Ovary (tissue), 9 donors: ENCODE results near the gene RNF41. TPM values are rescaled to one million over a fixed set of nuclear protein-coding genes. Genes with fewer than 3 reads are reported as not detected.

Source experiments
- DNase-seq, 5 donors: peaks; one replicate each; pipeline ENCODE4 v3.0.0-alpha.2; 2019 to 2020
- H3K27ac ChIP-seq, 2 donors: fragments of 200-600 bp; one replicate each; pipeline versions ENCODE4 v1.5.1 to v1.8.0; 2019 to 2022
- H3K27me3 ChIP-seq: fragments of 200-600 bp; one replicate; pipeline ENCODE4 v1.8.0; 2022
- H3K36me3 ChIP-seq: fragments of 200-600 bp; sonication (generic); one replicate; pipeline ENCODE4 v1.5.1; 2019
- H3K4me1 ChIP-seq: one replicate; pipeline ENCODE4 v1.8.1; 2013; ENCODE audit warnings: mild to moderate bottlenecking, moderate library complexity; ENCODE audit not compliant: insufficient read depth
- H3K4me3 ChIP-seq: fragments of 200-600 bp; sonication (generic); one replicate; pipeline ENCODE4 v1.5.1; 2017
- H3K9me3 ChIP-seq, 2 donors: fragments of 200-600 bp in 1 of 2; sonication (generic) in 1 of 2; one replicate each; pipeline versions ENCODE4 v1.5.1 to v1.8.1; 2013 to 2019; ENCODE audit warnings: mild to moderate bottlenecking in 1 of 2, moderate library complexity in 1 of 2
- EP300 ChIP-seq: sonication (generic); formaldehyde crosslinking; IDR thresholded peaks from one replicate; pipeline ENCODE4 v1.6.1; 2017; ENCODE audit warnings: antibody characterized with exemption
- POLR2A ChIP-seq: fragments of 450-650 bp; IDR thresholded peaks from one replicate; pipeline ENCODE4 v1.6.1; 2017; ENCODE audit warnings: antibody characterized with exemption, mild to moderate bottlenecking, moderate library complexity
- WGBS, 3 donors: extraction: QIAGEN DNeasy Blood & Tissue Kit in 1 of 3; methylation state at CpG; one replicate each; pipeline versions ENCODE4 v1.1.5 to v1.1.7; 2013 to 2017; 5-methylcytosine and 5-hydroxymethylcytosine counted together
- intact Hi-C, 4 donors: fragments of 100-400 bp; cut with DNase I; formaldehyde crosslinking; loops; one replicate each; pipeline versions ENCODE4 v1.11.0 to v1.15.1; 2022 to 2023
- polyA plus RNA-seq, 2 donors: library from polyadenylated mRNA; stranded (reverse); fragments of 200-250 nt in 1 of 2; fragments of 350-450 nt in 1 of 2; fragmentation: Illumina TruSeq in 1 of 2; extraction: RNeasy Lipid Tissue Mini Kit (QIAGEN cat#74804) in 1 of 2; gene quantifications; one replicate each; pipeline ENCODE4 v1.2.3, GENCODE V29; 2013 to 2014
- total RNA-seq, 7 donors: library from RNA; depleted of rRNA in 2 of 7; stranded (reverse); fragments of >200 nt in 2 of 7; fragmentation: NEBNext Ultra II Directional in 3 of 7; extraction: Animal tissue kit (Norgen Biotek cat#: 25700) in 3 of 7; gene quantifications; one replicate each; pipeline versions ENCODE4 v1.1.0 to v1.2.4, GENCODE V29; 2016 to 2023
- TF ChIP-seq, protein P1 (sequence below), 3 donors: fragments of 450-650 bp in 2 of 3; fragments of 200-600 bp in 1 of 3; IDR thresholded peaks; one replicate each; pipeline versions ENCODE4 v1.5.1 to v1.8.0; 2016 to 2022; ENCODE audit warnings: antibody characterized with exemption in 3 of 3, mild to moderate bottlenecking in 1 of 3
- donor health status: DM: no; HTN: no; CAD: no; lungs with moderate emphysema.
- donor health status: DM: no; HTN: no; CAD: no.
- donor health status: Bipolar disorder and iron deficiency.
- donor health status: DM: yes; HTN: yes; CAD: no.
- donor health status: DM: no; HTN: no; CAD: no.
- donor health status: DM: yes; HTN: yes; CAD: no.

The RNF41 gene
- total and polyA plus RNA-seq, 9 donors: 29.4 to 55.6 (median 40.6) TPM

DNA sequence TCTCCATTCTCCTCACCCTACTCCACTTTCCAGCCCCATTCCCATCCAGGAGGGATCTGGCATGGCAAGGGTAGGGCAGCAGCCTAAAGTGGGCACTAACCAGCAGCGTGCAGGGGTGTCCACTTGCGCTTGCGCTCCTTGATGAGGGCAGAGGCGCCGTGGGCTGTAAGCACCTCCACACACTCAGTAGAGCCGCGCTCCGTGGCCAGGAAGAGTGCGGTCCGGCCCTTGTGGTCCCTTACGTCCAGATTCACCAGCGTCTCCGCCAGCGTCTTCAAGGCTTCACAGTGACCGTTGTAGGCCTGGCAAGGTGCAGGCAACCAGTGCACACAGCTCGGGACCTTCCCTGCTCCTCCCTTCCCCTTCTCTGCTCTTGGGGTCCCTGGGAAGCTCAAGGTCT is 26.2 kb upstream of the RNF41 start:
- Histone ChIP-seq H3K9me3 (no peaks in the 10 kb centered on the region), H3K27ac (no peak overlapping the region), H3K27me3 (no peaks in the 10 kb centered on the region), H3K36me3 (peaks cover 5% of the 10 kb centered on the region), H3K4me1 (no peaks in the 10 kb centered on the region), H3K4me3 (no peak overlapping the region)
- intact Hi-C loops: no loop called here
- no peak for TF ChIP-seq POLR2A
- TF ChIP-seq EP300: no peak
- TF ChIP-seq, protein P1, sequence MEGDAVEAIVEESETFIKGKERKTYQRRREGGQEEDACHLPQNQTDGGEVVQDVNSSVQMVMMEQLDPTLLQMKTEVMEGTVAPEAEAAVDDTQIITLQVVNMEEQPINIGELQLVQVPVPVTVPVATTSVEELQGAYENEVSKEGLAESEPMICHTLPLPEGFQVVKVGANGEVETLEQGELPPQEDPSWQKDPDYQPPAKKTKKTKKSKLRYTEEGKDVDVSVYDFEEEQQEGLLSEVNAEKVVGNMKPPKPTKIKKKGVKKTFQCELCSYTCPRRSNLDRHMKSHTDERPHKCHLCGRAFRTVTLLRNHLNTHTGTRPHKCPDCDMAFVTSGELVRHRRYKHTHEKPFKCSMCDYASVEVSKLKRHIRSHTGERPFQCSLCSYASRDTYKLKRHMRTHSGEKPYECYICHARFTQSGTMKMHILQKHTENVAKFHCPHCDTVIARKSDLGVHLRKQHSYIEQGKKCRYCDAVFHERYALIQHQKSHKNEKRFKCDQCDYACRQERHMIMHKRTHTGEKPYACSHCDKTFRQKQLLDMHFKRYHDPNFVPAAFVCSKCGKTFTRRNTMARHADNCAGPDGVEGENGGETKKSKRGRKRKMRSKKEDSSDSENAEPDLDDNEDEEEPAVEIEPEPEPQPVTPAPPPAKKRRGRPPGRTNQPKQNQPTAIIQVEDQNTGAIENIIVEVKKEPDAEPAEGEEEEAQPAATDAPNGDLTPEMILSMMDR (IDR thresholded peaks at IDR 0.05): no peak
- no peak for DNase-seq
- 89 to 94% (median 90%) methylated on average over 16 of the region's 16 CpGs for WGBS, 3 donors

DNA sequence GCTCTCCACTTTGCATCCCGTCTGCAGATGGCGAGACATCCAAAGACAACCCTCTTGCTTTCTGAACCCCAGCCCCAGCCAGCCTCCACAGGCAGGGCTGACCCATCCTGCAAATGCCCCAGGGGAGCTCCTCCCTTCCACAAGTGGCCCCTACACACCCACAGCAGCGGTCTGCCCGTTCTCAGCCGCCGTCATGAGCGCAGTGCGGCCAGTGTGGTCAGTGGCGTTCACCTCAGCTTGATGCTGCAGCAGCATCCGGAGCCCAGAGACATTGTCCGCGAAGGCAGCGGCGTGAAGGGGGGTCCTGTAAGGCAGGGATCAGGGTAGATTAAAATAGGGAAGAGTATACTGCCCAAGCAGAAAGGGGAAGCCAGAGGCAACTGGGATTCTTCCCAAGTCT is 22.8 kb upstream of the RNF41 start:
- Histone ChIP-seq H3K36me3 (peaks cover 3% of the 10 kb centered on the region), H3K27me3 (no peaks in the 10 kb centered on the region), H3K9me3 (no peaks in the 10 kb centered on the region), H3K27ac (no peak overlapping the region), H3K4me1 (no peaks in the 10 kb centered on the region), H3K4me3 (no peak overlapping the region)
- WGBS, 3 donors: 82 to 90% (median 84%) methylated on average over 14 of the region's 14 CpGs
- TF ChIP-seq EP300: no peak
- no peak for TF ChIP-seq POLR2A
- TF ChIP-seq, protein P1 (IDR thresholded peaks at IDR 0.05): no peak
- intact Hi-C loops: no loop called here
- no peak for DNase-seq

DNA sequence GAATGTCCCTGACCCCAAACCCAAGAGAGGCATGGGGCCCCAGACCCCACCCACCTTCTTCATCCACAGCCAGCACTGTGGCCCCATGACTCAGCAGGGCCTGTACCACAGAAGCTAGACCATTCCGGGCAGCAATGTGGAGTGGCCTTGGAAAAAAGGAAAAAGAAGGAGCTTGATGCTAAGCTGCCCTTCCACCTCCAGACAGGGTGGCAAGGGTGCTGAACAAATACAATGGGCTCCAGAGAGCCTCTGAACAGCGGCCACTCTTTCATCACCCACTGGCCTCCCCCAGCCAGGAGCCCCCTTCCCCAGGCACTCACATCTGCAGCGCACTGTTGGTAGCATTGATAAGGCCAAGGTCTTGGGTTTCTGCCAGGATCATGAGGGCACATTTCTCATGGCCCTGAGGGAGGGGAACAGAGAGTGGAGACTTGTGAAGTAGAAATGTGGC is 22.0 kb upstream of the RNF41 start:
- H3K27ac ChIP-seq: peak overlapping the region in 1 of 2 donors; percentile 24
- no peaks in the 10 kb centered on the region for H3K4me1 ChIP-seq
- no peak for DNase-seq
- intact Hi-C loops: no loop called here
- H3K9me3 ChIP-seq: no peaks in the 10 kb centered on the region
- no peak overlapping the region for H3K4me3 ChIP-seq
- H3K27me3 ChIP-seq: no peaks in the 10 kb centered on the region
- H3K36me3 ChIP-seq: peaks cover 3% of the 10 kb centered on the region
- WGBS, 3 donors: 19 to 46% (median 20%) methylated on average over 3 of the region's 3 CpGs
- TF ChIP-seq POLR2A: no peak
- no peak for TF ChIP-seq EP300
- TF ChIP-seq, protein P1 (IDR thresholded peaks at IDR 0.05): no peak

DNA sequence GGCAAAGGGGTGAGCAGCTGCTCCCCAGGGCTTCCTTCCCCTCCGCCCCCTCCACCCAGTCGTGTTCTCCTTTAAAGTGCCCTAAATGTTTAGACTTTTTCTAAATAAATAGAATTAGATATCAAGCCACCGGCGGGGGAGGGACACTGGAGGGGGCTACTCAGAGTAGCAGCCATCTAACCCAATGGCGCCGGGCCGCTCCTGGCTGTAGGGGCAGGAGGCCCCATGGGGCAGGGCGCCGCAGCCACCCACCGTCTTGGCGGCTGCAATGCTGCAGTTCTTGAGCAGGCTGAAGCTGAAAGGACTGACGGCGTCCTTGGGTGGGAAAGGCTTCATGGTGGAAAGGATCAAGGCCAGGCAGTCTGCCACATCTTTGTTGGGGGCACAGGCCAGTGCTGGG is 21.3 kb upstream of the RNF41 start:
- 74 to 78% (median 76%) methylated on average over 11 to 13 of the region's 13 CpGs for WGBS, 3 donors
- Histone ChIP-seq H3K9me3 (no peaks in the 10 kb centered on the region), H3K4me1 (no peaks in the 10 kb centered on the region), H3K4me3 (no peak overlapping the region), H3K27me3 (no peaks in the 10 kb centered on the region), H3K27ac (peak overlapping the region in 1 of 2 donors; percentile 24), H3K36me3 (peaks cover 3% of the 10 kb centered on the region)
- no peak for DNase-seq
- intact Hi-C loops: no loop called here
- TF ChIP-seq, protein P1 (IDR thresholded peaks at IDR 0.05): no peak
- TF ChIP-seq EP300 (no peak), POLR2A (no peak)
